Measurements from ENCODE around the gene MMP14.

DNA sequence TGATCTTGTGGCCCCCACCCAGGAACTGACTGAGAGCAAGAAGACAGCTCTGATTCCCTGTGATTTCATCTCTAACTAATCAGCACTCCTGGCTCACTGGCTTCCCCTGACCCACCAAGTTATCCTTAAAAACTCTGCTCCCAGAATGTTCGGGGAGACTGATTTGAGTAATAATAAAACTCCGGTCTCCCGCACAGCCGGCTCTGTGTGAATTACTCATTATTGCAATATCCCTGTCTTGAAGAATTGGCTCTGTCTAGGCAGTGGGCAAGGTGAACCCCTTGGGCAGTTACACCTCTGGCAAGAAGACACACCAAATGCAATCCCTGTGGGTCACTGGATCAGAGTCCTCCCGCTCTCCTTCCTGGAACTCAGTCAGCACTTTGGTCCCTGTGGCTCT is 42.4 kb upstream of the MMP14 start:
- no peak for TF ChIP-seq GATA2 (IDR thresholded peaks at IDR 0.05; ENCODE audit: low read depth, low read length)
- no peak for TF ChIP-seq GATA3 (IDR thresholded peaks at IDR 0.05; ENCODE audit: low read depth, low read length)
